Sigmoid colon (tissue), 4 donors: ENCODE data around the gene ABCB4.

Experiments
- CTCF ChIP-seq, 4 experiments: fragments of 450-650 bp in 3 of 4; fragments of 200-600 bp in 1 of 4; IDR thresholded peaks; one replicate each; pipeline ENCODE4 v1.5.1; 2016 to 2019; ENCODE audit warnings: antibody characterized with exemption in 4 of 4, mild to moderate bottlenecking in 3 of 4, moderate library complexity in 2 of 4
- EP300 ChIP-seq, 4 donors: sonication (generic); formaldehyde crosslinking; IDR thresholded peaks; one replicate each; pipeline ENCODE4 v1.6.1; 2017; ENCODE audit warnings: antibody characterized with exemption in 4 of 4
- POLR2A ChIP-seq, 2 donors: fragments of 450-650 bp; IDR thresholded peaks; one replicate each; pipeline ENCODE4 v1.6.1; 2016; ENCODE audit warnings: antibody characterized with exemption in 2 of 2, mild to moderate bottlenecking in 2 of 2, moderate library complexity in 2 of 2
- POLR2AphosphoS5 ChIP-seq, 4 donors: sonication (generic); formaldehyde crosslinking; IDR thresholded peaks; one replicate each; pipeline ENCODE4 v1.6.1; 2017; ENCODE audit warnings: antibody characterized with exemption in 4 of 4

- TF ChIP-seq CTCF (IDR thresholded peaks at IDR 0.05) (no peak), POLR2A (IDR thresholded peaks at IDR 0.05) (no peak), EP300 (IDR thresholded peaks at IDR 0.05) (no peak), POLR2AphosphoS5 (IDR thresholded peaks at IDR 0.05) (no peak)
Measured at GRCh38 chr7:87517136-87517815, 41.8 kb upstream of the ABCB4 start.
